Subcutaneous abdominal adipose tissue (tissue), 5 donors: ENCODE data around the gene TUBGCP4.

Experiments
- H3K27ac ChIP-seq: one replicate; pipeline ENCODE4 v1.7.0; 2013; ENCODE audit warnings: low read depth, mild to moderate bottlenecking, inconsistent platforms, low read length, moderate library complexity
- H3K27me3 ChIP-seq, 5 donors: one replicate each; pipeline ENCODE4 v1.7.0; 2013; ENCODE audit warnings: low read length in 5 of 5, inconsistent platforms in 1 of 5; ENCODE audit not compliant: control insufficient read depth in 5 of 5, insufficient read depth in 4 of 5
- H3K36me3 ChIP-seq, 5 donors: one replicate each; pipeline ENCODE4 v1.7.0; 2013; ENCODE audit warnings: low read length in 5 of 5; ENCODE audit not compliant: control insufficient read depth in 5 of 5, insufficient read depth in 5 of 5
- H3K4me1 ChIP-seq, 5 donors: one replicate each; pipeline ENCODE4 v1.7.0; 2013; ENCODE audit warnings: low read length in 5 of 5, mild to moderate bottlenecking in 3 of 5, moderate library complexity in 1 of 5; ENCODE audit not compliant: control insufficient read depth in 5 of 5, insufficient read depth in 5 of 5
- H3K4me3 ChIP-seq, 5 donors: one replicate each; pipeline ENCODE4 v1.7.0; 2013; ENCODE audit warnings: low read length in 5 of 5, low read depth in 1 of 5
- H3K9ac ChIP-seq, 5 donors: one replicate each; pipeline ENCODE4 v1.7.0; 2013; ENCODE audit warnings: low read length in 5 of 5, mild to moderate bottlenecking in 4 of 5, moderate library complexity in 3 of 5
- H3K9me3 ChIP-seq, 5 donors: one replicate each; pipeline ENCODE4 v1.7.0; 2013; ENCODE audit warnings: low read length in 5 of 5; ENCODE audit not compliant: control insufficient read depth in 5 of 5
- donor health status: healthy.
- donor health status: healthy.
- donor health status: healthy.
- donor health status: healthy.
- donor health status: healthy.

TUBGCP4 gene

DNA sequence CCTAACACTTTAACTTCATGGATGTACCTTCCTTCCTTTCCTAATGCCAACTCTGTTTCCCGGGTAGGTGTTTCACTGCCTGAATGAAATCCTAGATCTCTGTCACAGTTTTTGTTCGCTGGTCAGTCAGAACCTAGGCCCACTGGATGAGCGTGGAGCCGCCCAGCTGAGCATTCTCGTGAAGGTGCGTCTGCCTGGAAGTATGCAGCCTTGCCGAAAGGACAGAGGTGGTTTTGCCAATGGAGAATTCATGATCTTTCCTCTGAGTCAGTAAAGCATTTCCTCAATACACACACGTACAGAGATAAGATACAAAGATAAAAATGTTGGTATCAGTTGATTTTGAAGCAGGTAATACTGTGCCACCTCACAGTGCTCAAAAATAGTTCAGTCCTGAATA lies 32.7 kb downstream of the TUBGCP4 start:
- Histone ChIP-seq H3K27me3 (no peaks in the 10 kb centered on the region), H3K4me1 (no peaks in the 10 kb centered on the region), H3K36me3 (peaks cover 47 to 90% (median 82%) of the 10 kb centered on the region in 5 donors), H3K27ac (no peak overlapping the region), H3K9me3 (no peaks in the 10 kb centered on the region), H3K4me3 (no peak overlapping the region), H3K9ac (no peak overlapping the region)

DNA sequence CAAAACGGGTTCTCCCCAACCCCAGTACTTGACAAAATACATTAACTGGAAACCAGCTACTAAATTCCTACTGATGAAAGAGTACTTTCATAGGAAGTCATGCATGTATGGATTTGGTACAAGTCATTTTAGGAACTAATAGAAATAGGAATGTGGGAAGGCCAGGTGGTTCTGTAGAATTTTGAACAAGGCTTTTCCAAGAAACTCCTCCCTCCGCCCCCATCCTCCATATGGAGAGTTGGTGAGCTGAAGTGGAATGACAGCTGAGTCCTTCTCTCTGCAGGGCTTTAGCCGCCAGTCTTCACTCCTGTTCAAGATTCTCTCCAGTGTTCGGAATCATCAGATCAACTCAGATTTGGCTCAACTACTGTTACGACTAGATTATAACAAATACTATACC lies 33.2 kb downstream of the TUBGCP4 start:
- Histone ChIP-seq H3K9me3 (no peaks in the 10 kb centered on the region), H3K27ac (no peak overlapping the region), H3K9ac (no peak overlapping the region), H3K27me3 (no peaks in the 10 kb centered on the region), H3K36me3 (peaks cover 45 to 92% (median 82%) of the 10 kb centered on the region in 5 donors), H3K4me1 (no peaks in the 10 kb centered on the region), H3K4me3 (no peak overlapping the region)

DNA sequence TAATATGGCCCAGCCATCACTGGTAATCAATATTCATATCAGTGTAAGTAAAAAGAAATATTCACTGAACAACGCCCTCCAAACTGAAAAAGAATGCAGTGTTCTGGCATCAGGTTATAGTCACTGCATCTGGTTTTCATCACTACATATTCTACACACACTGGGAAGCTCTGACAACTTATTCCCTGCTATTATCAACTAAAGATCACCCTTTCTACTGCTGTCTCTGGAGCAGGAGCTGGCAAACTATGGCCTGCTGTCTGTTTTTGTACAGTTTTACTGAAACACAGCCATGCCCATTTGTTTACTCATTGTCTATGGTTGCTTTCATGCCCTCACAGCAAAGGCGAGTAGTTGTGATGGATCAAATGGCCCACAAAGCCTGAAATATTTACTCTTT lies 35.3 kb downstream of the TUBGCP4 start:
- H3K4me1 ChIP-seq = no peaks in the 10 kb centered on the region
- peaks cover 49 to 90% (median 83%) of the 10 kb centered on the region in 5 donors for H3K36me3 ChIP-seq
- no peaks in the 10 kb centered on the region for H3K27me3 ChIP-seq
- H3K9me3 ChIP-seq = no peaks in the 10 kb centered on the region
- H3K27ac ChIP-seq = no peak overlapping the region
- no peak overlapping the region for H3K9ac ChIP-seq
- H3K4me3 ChIP-seq = no peak overlapping the region

DNA sequence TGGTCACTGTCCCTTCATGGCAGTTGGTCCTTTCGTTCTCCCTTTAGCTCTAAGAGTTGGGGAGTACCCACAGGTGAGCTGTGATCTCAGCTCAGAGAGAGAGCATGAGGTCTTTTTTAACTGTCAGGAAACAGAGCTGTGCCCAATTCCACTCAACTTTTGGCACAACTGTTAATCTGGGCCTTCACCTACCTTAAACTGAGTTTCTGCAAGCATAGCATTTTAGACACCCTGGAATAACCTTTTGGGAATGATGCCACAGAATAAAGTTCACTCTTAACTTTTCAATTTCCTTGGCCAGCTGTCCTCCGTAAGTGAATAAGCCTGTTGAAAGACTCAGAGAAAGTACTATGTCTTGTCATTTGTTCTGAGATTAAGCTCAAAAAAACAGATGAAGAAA lies 35.9 kb downstream of the TUBGCP4 start:
- Histone ChIP-seq H3K27ac (no peak overlapping the region), H3K27me3 (no peaks in the 10 kb centered on the region), H3K36me3 (peaks cover 46 to 88% (median 79%) of the 10 kb centered on the region in 5 donors), H3K9ac (no peak overlapping the region), H3K9me3 (no peaks in the 10 kb centered on the region), H3K4me1 (no peaks in the 10 kb centered on the region), H3K4me3 (no peak overlapping the region)

DNA sequence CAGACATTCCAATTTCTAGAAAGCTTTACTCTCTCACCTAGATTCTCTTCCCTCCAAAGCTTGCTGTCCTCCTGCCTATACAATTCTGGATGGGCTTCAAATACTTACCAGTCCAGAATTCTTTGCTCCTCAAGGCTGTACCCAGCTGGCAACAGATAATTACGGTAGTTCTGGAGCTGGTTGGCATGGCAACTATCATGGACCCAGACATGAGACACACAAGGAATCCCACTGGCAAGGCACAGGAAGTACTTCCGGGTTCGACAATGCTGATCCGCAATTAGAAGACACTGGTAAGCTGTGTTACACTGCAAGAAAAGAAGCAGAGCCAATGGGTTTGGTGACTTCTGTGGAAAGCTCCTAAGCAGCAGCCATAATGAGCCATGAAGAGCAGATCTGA lies 37.9 kb downstream of the TUBGCP4 start:
- Histone ChIP-seq H3K4me3 (no peak overlapping the region), H3K4me1 (no peaks in the 10 kb centered on the region), H3K9ac (no peak overlapping the region), H3K27ac (no peak overlapping the region), H3K9me3 (no peaks in the 10 kb centered on the region), H3K36me3 (peaks cover 44 to 89% (median 79%) of the 10 kb centered on the region in 5 donors), H3K27me3 (no peaks in the 10 kb centered on the region)

DNA sequence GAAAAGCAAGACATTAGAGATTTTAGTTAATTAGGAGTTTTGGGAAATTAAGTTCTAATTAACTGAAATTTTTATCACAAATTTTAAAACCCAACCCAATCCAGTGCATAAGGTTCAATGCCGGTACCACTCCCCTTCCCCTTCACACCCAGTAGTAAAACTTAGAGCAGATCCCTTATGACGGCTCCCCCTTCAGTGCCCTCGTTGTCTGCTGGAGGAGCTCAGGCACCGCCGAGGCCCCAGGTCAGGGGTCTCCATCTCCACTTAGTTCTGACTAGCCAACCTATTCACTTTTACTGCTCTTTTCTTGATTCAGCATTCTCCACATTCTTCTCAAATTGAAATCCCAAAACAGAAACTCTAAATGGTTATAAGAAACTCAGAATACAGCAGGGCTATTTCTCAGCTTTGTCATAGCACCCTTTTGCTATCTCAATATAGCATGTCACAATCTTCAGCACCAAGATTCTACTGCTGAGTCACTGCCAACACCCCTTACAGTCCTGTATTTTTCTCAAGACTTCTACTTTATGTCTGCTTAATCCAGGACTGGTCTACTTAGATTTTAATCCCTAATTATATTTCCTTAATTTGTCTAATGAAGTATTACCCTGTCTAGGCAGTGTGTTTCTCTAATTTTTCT lies 39.8 kb downstream of the TUBGCP4 start:
- peaks cover 43 to 90% (median 78%) of the 10 kb centered on the region in 5 donors for H3K36me3 ChIP-seq

DNA sequence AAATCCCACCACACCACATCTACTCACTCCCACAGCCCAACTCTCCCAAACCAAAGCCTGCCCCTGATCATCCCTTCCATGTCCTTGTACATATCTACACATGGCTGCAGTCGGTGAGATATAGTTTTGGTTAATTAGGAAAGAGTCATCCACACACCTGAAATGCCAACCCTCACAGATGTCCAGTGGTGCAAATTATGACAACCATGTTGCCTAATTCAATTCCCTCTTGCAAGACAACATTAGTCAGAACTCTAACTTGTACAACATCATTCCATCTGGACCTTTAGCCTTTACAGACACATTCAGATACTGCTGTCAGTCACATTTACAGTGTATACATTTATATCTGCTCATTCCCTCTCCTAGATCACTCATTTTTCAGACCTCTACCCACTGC lies 41.2 kb downstream of the TUBGCP4 start:
- Histone ChIP-seq H3K36me3 (peaks cover 46 to 89% (median 77%) of the 10 kb centered on the region in 5 donors), H3K9me3 (no peaks in the 10 kb centered on the region), H3K9ac (no peak overlapping the region), H3K4me3 (no peak overlapping the region), H3K4me1 (no peaks in the 10 kb centered on the region), H3K27ac (no peak overlapping the region), H3K27me3 (no peaks in the 10 kb centered on the region)

More for the DNA sequence above, 39.8 kb downstream of the TUBGCP4 start:
- Histone ChIP-seq H3K9ac (no peak overlapping the region), H3K27me3 (no peaks in the 10 kb centered on the region), H3K9me3 (no peaks in the 10 kb centered on the region), H3K27ac (no peak overlapping the region), H3K4me3 (no peak overlapping the region), H3K4me1 (no peaks in the 10 kb centered on the region)

DNA sequence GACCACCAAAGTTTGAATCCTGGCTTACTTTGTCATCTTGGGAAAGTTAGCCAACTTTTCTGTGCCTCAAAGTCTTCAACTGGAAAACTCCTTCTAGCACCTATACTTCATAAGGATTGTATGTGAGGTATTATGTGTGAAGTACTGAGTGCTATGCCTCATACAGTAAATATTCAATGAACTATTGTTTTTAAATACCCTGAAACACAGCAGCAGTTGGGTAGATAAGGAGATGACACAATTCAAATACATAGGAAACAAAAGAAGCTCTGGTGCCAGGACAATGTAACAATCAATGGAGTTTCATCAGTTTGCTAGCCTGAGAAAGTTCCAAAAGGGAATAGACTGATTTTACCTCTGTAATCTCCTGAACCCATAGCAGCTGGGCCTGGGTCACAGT lies 43.3 kb downstream of the TUBGCP4 start:
- Histone ChIP-seq H3K9me3 (no peaks in the 10 kb centered on the region), H3K9ac (no peak overlapping the region), H3K36me3 (peaks cover 36 to 82% (median 63%) of the 10 kb centered on the region in 5 donors), H3K27me3 (no peaks in the 10 kb centered on the region), H3K27ac (no peak overlapping the region), H3K4me1 (no peaks in the 10 kb centered on the region), H3K4me3 (no peak overlapping the region)

DNA sequence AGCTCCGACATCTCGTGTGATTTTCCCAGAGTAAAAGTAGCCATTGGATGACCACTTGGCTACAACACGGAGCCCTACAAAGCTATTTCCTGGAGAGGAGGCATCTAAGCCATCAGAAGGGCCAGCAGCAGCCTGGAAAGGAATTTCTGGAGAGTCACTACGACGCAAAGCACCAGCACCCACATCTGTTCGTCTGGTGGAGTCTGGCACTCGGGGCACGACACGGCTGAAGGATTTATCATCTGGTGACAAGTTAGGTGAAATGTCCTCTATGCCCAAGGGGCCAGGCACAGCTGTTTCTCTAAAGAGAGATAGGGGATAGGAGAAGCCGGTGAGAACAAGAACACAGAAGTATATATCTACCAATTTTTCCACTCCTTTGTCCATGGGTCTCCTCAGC lies 49.5 kb downstream of the TUBGCP4 start:
- Histone ChIP-seq H3K4me1 (peaks cover 0 to 3% (median 0%) of the 10 kb centered on the region in 5 donors), H3K9ac (no peak overlapping the region), H3K9me3 (no peaks in the 10 kb centered on the region), H3K4me3 (no peak overlapping the region), H3K27me3 (no peaks in the 10 kb centered on the region), H3K36me3 (peaks cover 42 to 86% (median 54%) of the 10 kb centered on the region in 5 donors), H3K27ac (no peak overlapping the region)

DNA sequence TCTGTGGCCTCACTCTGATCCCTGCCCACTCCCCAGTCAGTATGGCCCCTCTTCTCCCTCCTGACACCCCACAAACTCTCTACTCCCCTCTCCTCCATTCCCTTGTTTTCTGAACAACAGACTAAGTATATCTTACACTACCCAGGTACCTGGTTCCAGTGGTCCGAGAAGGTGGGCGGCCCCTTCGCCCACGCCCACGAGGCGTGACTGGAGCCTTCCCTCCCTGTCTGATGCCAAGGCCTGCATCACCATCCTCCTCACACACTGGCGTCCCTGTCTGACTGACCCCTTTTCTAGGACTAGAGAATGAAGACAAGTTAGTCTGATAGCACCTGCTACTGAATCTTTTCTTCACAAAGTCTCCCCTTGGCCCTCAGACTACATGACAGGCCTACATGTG lies 50.0 kb downstream of the TUBGCP4 start:
- Histone ChIP-seq H3K4me1 (peaks cover 0 to 3% (median 0%) of the 10 kb centered on the region in 5 donors), H3K36me3 (peaks cover 40 to 81% (median 50%) of the 10 kb centered on the region in 5 donors), H3K9ac (no peak overlapping the region), H3K4me3 (no peak overlapping the region), H3K27ac (no peak overlapping the region), H3K27me3 (no peaks in the 10 kb centered on the region), H3K9me3 (no peaks in the 10 kb centered on the region)
